RPMI7951 (cell line): Measurements from ENCODE around the gene NTM. TPM values are rescaled to one million over a fixed set of nuclear protein-coding genes. Genes with fewer than 3 reads are reported as not detected.
"Not testable (repeated sequence)": the region's sequence is repeated elsewhere in the genome, so short reads cannot be mapped to it uniquely, and the experiment has no call there.

Source experiments
- DNase-seq: peaks from one replicate; pipeline ENCODE4 v3.0.0-alpha.2; 2012; ENCODE audit warnings: low read depth
- total RNA-seq: library from RNA; depleted of rRNA; stranded (reverse); fragments of >200 nt; shearing (Covaris generic); gene quantifications from 2 replicates; pipeline ENCODE4 v1.2.3, GENCODE V29; 2014

Gene NTM
- total RNA-seq, 1 experiment from 2014 or later, result 47.8 TPM

DNA sequence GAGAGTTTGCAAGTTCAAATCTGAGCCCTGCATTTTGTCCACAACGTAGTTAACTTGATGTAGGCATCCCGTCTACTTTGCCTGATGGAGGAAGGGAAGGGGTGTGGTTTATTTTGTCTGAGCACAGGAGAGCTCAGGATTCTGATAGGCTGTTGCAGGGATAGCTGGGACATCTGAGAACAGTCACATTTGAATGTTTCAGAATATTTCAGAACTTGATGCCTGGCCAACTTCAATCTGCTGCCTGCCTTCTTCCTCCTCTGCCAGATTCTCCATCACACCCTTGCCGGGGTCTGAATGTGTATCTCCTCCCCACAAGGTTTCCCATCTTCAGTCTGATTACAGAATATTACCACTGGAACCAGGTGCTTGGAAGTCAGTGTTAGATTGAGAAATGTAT is 51.6 kb downstream of the NTM start:
- DNase-seq, result no peak

DNA sequence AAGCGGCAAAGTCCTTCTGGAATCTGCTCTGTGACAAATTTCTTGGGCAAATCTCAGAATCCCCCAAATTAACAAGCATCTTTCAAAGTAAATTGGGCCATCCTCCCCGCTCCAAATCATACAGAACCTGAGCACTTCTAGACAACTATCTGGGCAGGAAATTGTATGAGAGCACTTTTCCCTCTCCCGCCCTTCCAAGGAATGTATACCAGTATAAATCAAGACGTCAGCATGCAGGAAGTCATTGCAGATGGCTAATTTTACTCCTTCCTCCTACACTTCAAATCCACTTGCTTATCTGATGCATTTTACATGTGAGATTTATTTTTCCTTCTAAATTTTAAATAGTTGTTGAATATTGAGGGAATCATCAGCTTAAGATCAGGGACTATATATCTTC is 52.1 kb downstream of the NTM start:
- no peak for DNase-seq

DNA sequence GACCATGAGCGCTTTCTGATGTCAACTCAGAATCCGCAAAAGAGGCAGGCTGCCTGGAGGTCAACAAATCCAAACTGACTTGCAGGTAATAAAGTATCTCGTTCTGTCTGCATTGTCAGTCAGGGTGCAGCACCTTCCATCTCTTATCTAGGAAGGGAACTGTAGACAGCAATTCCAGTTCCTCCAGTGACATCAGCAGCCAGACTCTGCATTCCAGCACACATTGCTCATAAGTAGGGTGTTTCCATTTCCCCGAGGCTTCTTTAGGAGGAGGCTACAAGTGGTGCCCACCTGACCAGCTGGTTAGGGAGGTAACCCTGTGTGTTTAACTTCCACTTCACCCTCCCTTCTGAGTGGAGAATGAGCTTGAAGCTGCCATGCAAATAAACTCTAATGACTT is 53.3 kb downstream of the NTM start:
- DNase-seq, result no peak

DNA sequence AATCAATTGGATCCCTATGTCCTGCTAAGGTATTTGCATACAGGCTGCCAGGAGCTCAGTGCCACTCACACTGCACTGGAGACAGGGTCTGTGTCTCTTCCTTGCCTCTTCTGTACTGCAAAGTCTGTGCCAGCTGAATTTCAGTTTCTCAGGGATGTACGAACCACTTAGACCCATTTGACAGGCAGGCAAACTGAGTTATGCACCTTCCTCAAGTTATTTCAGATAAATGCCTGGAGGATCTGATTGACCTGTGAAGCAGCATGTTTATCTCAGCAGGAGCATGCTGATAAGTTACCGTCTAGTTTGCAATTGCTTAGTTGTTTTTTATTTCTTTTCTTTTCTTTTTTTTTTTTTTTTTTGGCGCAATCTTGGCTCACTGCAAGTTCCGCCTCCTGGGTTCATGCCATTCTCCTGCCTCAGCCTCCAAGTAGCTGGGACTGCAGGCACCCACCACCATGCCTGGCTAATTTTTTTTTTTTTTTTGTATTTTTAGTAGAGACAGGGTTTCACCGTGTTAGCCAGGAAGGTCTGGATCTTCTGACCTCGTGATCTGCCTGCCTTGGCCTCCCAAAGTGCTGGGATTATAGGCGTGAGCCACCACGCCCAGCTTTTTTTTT is 54.0 kb downstream of the NTM start:
- DNase-seq, result not testable (repeated sequence)

DNA sequence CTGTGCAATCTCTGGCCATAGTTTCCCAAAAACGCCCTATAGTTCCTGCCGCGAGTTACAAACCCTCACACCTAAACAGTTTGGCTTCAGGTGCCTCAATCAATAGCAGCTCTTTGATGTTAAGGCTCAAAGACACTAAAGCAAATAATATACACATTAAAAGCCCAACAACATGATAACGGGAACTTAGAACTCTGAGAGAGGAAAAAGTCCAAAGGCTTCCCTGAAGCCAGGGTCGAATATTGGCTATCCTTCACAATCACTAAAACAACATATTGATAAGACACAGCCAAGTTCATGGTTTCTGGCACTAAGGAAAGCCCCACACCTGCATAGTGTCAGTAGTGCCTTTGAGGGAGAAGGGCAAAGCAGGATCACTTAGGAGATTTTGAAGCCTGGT is 54.9 kb downstream of the NTM start:
- no peak for DNase-seq

DNA sequence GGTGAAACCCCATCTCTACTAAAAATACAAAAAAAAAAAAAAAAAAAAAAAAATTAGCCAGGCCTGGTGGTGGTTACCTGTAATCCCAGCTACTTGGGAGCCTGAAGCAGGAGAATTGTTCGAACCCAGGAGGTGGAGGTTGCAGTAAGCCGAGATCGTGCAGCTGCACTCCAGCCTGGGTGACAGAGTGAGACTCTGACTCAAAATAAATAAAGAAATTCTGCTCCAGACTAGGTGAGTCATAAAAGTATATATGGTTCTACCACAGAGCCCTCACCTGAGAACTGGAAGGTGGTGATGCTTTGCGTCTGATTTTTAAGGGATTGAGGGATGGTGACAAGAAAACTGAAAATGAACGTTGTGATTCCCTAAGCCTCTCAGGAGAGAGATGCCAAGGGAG is 58.4 kb downstream of the NTM start:
- DNase-seq, result no peak

DNA sequence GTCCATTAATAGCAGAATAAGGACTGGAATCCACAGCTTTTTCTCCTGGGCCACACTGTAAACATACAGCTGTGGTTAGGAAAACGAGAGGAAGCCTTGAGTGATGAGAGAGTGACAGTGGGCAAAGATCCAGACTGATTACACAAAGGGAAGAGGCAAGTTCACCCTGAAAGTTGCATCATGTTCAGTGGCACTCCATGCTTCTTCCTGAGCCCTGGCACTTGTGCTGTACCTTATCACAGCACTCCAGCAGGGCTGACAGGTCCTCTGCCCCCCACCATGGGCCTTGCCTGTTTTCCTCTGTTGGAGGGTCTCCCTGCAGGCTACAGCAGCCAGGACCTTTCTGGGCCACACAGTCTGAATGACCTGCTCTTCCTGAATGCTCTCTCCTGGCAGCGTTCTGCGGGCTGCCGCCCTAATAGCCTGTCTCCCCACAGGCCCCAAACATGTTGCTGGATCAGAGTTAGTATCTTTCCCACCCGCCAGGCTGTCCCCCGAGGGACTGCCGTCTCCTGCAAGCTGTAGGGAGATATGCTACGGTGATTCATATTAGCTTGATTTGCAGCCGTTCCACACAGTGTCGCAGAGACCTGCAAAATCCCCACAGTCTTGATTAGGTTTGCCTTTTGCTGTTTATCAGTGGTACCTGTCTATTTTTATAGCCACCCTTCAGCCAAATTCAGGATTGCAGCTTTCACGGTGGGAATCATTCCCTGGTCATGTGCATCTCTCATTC is 60.2 kb downstream of the NTM start:
- peak; percentile 6 for DNase-seq

GRCh38 chr11:131441051-131441810 is 70.8 kb downstream of the NTM start:
- DNase-seq, result no peak

DNA sequence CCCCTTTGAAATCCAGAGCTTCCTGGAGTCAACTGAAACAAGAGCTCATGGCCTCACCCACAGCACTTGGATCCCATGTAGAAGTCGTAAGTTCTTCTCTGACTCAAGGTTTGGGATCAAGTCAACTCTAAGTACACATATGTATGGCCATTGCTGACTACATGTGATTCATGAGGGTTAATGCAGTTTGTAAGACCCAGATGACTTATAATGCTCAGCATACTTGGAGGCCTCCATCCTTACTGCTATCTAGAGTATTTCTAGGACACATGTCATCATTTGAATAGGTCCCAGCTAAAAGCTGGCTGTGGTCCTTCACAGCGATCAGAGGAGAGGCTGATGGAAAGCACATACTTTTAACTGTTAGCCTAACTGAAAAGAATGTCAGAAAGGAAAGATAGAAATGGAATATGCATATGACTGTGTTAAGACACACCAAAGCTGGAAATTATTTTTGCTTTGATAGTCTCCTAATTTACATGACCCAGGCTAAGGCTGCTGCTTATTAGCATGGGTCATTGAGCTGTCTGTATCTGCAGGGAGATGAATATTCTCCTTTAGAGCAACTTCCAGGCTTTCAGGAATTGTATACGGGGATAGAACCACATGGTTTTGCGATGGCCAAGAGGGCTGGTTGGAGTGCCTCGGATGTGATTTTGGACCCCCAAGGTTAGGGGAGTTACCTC is 76.3 kb downstream of the NTM start:
- no peak for DNase-seq

DNA sequence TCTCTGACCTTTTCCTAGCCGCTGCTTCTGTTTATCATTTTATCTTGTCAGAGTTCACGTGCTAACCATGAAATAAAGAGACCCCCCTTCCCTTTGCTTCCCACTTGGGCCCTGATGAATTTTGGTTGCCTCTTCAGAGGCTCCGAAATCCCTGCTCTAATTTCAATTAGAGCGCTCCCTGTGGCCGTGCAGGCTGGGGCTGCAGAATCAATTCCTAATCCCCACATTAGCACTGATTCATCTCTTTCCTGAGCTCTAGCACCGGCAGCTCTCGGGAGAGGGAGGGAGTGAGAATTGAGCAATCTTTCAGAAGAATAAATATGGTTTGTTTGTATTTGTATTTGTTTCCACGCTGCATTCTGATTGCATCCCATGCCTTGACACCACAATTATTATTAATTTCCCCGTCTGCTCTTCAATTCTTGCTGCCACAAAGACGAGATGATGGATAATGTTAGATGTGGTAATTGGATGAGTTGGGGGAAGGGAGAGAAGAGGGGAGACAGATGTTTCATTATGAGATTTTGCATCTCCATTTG is 76.9 kb downstream of the NTM start:
- no peak for DNase-seq

- DNase-seq, result no peak
These were observed 77.5 kb downstream of the NTM start for GRCh38 chr11:131447898-131448297.

- DNase-seq, result no peak
These were observed 78.9 kb downstream of the NTM start for GRCh38 chr11:131449036-131450019.

DNA sequence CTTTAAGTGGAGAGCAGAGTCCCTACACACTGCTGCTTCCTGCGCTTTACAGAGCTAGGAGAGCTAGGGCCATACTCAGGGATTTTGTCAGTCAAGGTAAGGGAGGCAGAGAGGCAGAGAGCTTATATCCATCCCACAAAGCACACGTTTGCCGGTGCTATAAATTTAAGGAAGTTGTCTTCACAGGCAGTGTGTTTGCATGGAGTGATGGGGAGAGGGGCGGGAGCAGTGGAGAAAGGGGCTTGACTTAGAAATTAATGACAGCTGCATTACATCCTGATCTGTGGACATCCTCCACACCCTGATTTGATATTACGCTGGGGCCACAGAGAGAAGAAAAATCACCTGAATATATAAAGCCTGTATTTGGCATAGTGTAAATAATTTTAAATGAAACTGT is 84.1 kb downstream of the NTM start:
- no peak for DNase-seq

DNA sequence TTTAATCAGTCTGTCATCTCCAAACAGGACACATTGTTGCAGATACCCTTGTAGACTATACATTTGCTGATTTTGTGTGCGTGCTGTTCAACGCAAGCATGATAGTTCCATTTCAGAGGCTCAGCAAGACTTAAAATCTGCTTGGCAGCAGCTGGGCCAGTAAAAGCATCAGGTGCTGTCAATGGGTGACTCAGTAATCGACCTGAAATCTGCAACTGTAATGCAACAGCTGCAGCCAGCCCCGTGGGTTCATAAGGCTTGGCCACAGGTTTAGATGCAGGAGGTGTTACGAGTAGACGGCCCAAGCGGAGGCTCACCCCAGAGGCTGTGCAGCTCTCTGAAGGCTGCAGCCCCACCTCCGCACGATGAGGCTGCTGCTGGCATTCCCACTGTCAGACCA is 84.6 kb downstream of the NTM start:
- DNase-seq, result no peak

DNA sequence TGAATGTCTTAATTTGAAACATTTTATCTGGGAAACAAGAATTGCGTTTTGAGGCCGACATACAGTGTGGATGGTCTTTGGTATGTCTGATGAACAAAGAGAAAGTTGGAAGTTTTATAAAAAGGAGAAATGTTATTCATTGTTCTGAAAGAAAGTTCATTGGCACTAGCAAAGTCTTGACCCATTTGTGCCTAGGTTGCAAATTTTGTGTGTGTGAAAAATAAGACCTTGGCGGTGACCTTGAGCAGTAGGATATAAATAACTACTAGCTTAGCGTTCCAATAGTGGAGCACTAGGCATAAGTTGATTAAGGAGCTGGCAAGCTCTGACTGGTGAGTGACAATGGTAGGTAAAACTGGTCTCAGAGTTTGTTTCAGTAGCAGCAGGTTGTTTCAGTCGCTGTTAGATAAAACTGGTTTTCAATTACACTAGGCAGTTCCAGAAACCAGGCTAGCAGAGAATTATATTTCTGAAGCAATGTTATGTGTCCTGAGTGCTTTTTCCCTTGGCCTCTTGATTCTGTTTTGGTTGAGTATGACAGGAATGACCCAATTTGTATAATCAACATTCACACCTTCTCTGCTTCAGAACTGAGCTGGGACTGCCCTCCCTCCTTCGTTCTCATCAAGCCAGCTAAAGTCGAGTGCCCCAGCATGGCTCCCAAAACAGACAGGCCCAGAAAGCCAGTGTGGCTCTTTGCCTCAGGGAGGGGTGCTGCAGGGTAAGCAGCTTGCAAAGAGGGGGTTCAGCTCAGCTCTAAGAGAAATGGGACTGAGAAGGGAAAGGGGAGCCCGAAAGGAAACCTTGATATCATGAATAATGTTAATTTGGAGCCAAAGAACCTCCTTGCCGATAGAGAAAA is 85.7 kb downstream of the NTM start:
- DNase-seq, result no peak

GRCh38 chr11:131457163-131457562 is 86.7 kb downstream of the NTM start:
- no peak for DNase-seq

GRCh38 chr11:131458421-131458820 is 88.0 kb downstream of the NTM start:
- no peak for DNase-seq

DNA sequence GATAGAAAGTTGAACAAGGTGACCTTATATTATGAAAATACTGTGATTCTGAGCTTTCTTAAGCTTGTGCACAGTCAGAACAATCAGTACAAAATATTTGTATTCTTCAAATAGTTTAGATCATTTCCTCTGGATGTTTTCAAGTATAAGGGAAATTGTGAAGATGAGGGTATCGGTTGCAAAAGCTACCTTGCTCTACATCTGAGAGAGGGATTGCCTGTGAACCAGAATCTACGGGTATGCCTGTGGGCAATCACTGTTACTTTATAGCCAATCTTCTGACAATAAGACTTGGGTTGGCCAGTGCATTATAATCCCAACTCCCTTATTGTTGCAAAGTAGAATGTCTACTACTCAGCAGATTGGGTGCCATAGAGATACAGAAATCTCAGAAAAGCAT is 90.5 kb downstream of the NTM start:
- DNase-seq, result no peak

DNA sequence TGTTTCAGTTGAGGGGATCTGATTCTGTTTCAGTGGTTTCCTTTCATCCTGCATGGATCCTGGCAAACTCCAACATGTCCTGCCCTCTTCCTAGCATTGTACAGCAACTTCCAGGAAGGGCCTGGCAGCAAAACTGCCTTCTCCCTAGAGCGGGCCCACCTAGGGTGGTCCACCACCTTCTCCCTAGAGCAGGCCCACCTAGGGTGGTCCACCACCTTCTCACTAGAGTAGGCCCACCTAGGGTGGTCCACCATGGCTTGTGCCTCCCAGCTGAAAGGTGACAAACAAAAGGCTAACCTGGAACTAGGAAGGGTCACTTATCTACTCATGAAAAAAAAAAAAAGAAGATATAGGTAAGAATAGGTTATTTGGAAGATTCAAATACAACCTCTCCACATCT is 92.2 kb downstream of the NTM start:
- DNase-seq, result no peak

- no peak for DNase-seq
These were observed 92.7 kb downstream of the NTM start for GRCh38 chr11:131463162-131463561.
